GM19328 (cell line): ENCODE measurements around the gene XPO1.

Experiments
- ATAC-seq: cut with Tn5 transposase; IDR thresholded peaks from one replicate; pipeline ENCODE4 v1.9.1; 2021; ENCODE audit warnings: mild to moderate bottlenecking, moderate library complexity; ENCODE audit not compliant: unreplicated experiment

XPO1 gene

GRCh38 chr2:61437170-61437569 is 101.0 kb downstream of the XPO1 start:
- no peak for ATAC-seq

GRCh38 chr2:61436092-61436491 is 102.1 kb downstream of the XPO1 start:
- ATAC-seq, result no peak

GRCh38 chr2:61435291-61435690 is 102.9 kb downstream of the XPO1 start:
- ATAC-seq, result no peak

GRCh38 chr2:61434314-61434713 is 103.8 kb downstream of the XPO1 start:
- ATAC-seq, result no peak

GRCh38 chr2:61433606-61434005 is 104.5 kb downstream of the XPO1 start:
- ATAC-seq, result no peak

- ATAC-seq, result no peak
Measured at GRCh38 chr2:61432990-61433389, 105.2 kb downstream of the XPO1 start.

- ATAC-seq, result no peak
Measured at GRCh38 chr2:61431345-61431744, 106.8 kb downstream of the XPO1 start.
